ENCODE measurements around the gene C20orf202. TPM values are rescaled to one million over a fixed set of nuclear protein-coding genes. Genes with fewer than 3 reads are reported as not detected.

C20orf202 gene
- 0.05 TPM in 1 of 5 replicates, not detected in the others for total RNA-seq (2022; extraction: Qiagen RNA extraction; ENCODE audit: low read depth)

GRCh38 chr20:1202762-1203504 lies at the start of gene C20orf202:
Gene C20orf202 (plus strand): TSS chr20:1203454. CDS start chr20:1203586, 132 bp downstream.

DNA sequence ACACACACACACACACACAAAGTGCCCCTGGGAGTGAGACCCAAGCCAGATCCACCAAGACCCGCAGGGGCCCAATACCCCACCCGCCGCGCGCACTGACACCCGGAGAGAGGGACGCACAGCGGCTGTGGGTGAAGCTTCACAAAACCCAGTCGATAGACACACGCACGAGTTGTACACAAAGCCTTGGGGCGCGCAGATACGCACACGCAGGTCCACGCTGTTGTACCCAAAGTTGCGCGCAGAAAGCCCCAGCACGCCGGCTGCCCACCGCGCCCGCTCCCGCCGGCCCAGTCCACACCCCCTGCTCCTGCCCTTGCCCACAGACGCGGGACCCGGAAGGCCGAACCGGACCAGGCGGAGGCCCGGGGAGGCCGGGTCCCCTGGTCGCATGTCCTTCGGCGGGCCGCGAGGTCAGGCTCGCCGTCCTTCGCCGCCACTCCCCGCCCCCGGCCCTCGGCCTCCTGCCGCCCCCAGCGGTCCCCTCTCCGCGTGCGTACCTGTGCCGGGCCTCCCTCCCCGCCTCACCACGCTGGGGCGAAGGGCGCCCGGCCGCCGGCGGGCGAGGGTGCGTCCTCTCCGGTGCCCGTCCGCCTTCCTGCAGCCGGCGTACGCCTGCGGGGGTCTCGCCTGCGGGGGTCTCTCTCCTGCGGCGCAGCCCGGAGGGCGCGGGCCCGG lies 18.5 kb upstream of the C20orf202 start, which contains the start of gene TMEM74B:
TSS of gene TMEM74B (minus strand) at position 344 of the 678 bp plus-strand sequence. CDS start 1,180 bp downstream, outside the sequence.

GRCh38 chr20:1225783-1226654 lies 22.8 kb downstream of the C20orf202 start, which contains the start of gene RAD21L1:
Gene RAD21L1 (plus strand): TSS chr20:1226044. CDS start chr20:1228454, 2,410 bp downstream.

Other genes starting within 250 kb of the C20orf202 start
- gene RSPO4, start 201.1 kb upstream of the C20orf202 start, total RNA-seq (2022; extraction: Qiagen RNA extraction; ENCODE audit: low read depth) = not detected in 5 replicates
- gene PSMF1, start 84.9 kb upstream of the C20orf202 start, total RNA-seq (2022; extraction: Qiagen RNA extraction; ENCODE audit: low read depth) = 196 to 223 TPM (median 216 TPM) in 5 replicates
- gene TMEM74B, start 18.5 kb upstream of the C20orf202 start, total RNA-seq (2022; extraction: Qiagen RNA extraction; ENCODE audit: low read depth) = 3.6 to 4.7 TPM (median 3.9 TPM) in 5 replicates
- 0.05 to 0.12 TPM in 2 of 5 replicates, not detected in the others for gene RAD21L1, start 22.6 kb downstream of the C20orf202 start, total RNA-seq (2022; extraction: Qiagen RNA extraction; ENCODE audit: low read depth)
- gene SNPH, start 62.8 kb downstream of the C20orf202 start, total RNA-seq (2022; extraction: Qiagen RNA extraction; ENCODE audit: low read depth) = 3.8 to 5.6 TPM (median 4.6 TPM) in 5 replicates
- gene SDCBP2, start 125.7 kb downstream of the C20orf202 start, total RNA-seq (2022; extraction: Qiagen RNA extraction; ENCODE audit: low read depth) = 0.79 to 1.1 TPM (median 0.99 TPM) in 5 replicates
- gene FKBP1A, start 189.6 kb downstream of the C20orf202 start, total RNA-seq (2022; extraction: Qiagen RNA extraction; ENCODE audit: low read depth) = 498 to 544 TPM (median 537 TPM) in 5 replicates